ENCODE results near the gene CXCL3. TPM values are rescaled to one million over a fixed set of nuclear protein-coding genes. Genes with fewer than 3 reads are reported as not detected.

The CXCL3 gene
- total and polyA plus RNA-seq, 9 of the 15 experiments (the other 6 are each of a cell fraction or from before 2014, with no cell fraction given), result 2.3 to 8.9 (median 6.1) TPM

GRCh38 chr4:74005528-74005927 lies 33.0 kb downstream of the CXCL3 start:
- TF ChIP-seq SOX6 (IDR thresholded peaks at IDR 0.05) (peak; percentile 64), MYC (IDR thresholded peaks at IDR 0.05; ENCODE audit: low read depth, low read length) (no peak), MYC (CRISPR knock-in tag; IDR thresholded peaks at IDR 0.05; ENCODE audit: borderline replicate concordance, low read depth) (no peak), DPF2 (IDR thresholded peaks at IDR 0.05) (0 out of 2 replicates have a peak, but pooled peaks have one; percentile 14), KDM1A (IDR thresholded peaks at IDR 0.05) (no peak)
- intact Hi-C loops (cut with micrococcal nuclease), result no loop called here
- WGBS (ENCODE audit: insufficient coverage, low coverage, missing lambda C conversion rate), result 23% methylated on average over 3 of the region's 3 CpGs
- no peak for FAIRE-seq
- Histone ChIP-seq H3K79me2 (ENCODE audit: control insufficient read depth, insufficient read depth, low read length) (no peaks in the 10 kb centered on the region), H3K27me3 (ENCODE audit: control insufficient read depth in 2 of 2, insufficient read depth in 2 of 2, low read length in 2 of 2) (no peaks in the 10 kb centered on the region), H3K4me2 (ENCODE audit: insufficient read depth, low read length) (no peak overlapping the region), H3K36me3 (ENCODE audit: control insufficient read depth, insufficient read depth, low read length) (no peaks in the 10 kb centered on the region), H3K9me3 (replicated peaks; ENCODE audit: control insufficient read depth, insufficient read depth, low read depth, low read length) (no peaks in the 10 kb centered on the region), H3K4me1 (replicated peaks in 1 of 2; ENCODE audit: control insufficient read depth in 2 of 2, insufficient read depth in 2 of 2, low read length in 2 of 2) (peaks cover 3 to 15% of the 10 kb centered on the region in 2 experiments; a peak in 2 of 5 replicates), H3K4me3 (no peak overlapping the region), H3K27ac (ENCODE audit: extremely low read depth, low read depth, low read length) (no peak overlapping the region), H3K9me1 (ENCODE audit: control insufficient read depth, insufficient read depth, low read length) (no peaks in the 10 kb centered on the region), H3K9ac (ENCODE audit: insufficient read depth in 1 of 2, low read depth in 2 of 2, low read length in 2 of 2) (no peak overlapping the region), H4K20me1 (replicated peaks; ENCODE audit: control insufficient read depth, insufficient read depth, low read length) (no peaks in the 10 kb centered on the region), H2AFZ (ENCODE audit: low read depth, low read length) (peak overlapping the region; percentile 35)
- in situ Hi-C loops (cut with MboI), result no loop called here
- DNase-seq (ENCODE audit: extremely low read depth in 1 of 4, low spot score in 3 of 4), result no peak
- ChIA-PET POLR2A (no interaction called here), CTCF (ENCODE audit: low intra/inter-chr PET ratio) (no interaction called here)
- peak; percentile 60; the same call in 1 of the 3 replicates for ATAC-seq
- BruUV-seq (replicated peaks), result no TSS peak

- no peak for FAIRE-seq
- WGBS (ENCODE audit: insufficient coverage, low coverage, missing lambda C conversion rate), result 7% methylated on average over 4 of the region's 4 CpGs
- H3K27me3 ChIP-seq (ENCODE audit: control insufficient read depth in 2 of 2, insufficient read depth in 2 of 2, low read length in 2 of 2), result no peaks in the 10 kb centered on the region
- intact Hi-C loops (cut with micrococcal nuclease), result no loop called here
- in situ Hi-C loops (cut with MboI), result no loop called here
- peak overlapping the region; percentile 46; the same call in 1 of the 2 replicates for H2AFZ ChIP-seq (ENCODE audit: low read depth, low read length)
- no peaks in the 10 kb centered on the region for H3K9me3 ChIP-seq (replicated peaks; ENCODE audit: control insufficient read depth, insufficient read depth, low read depth, low read length)
- no peak overlapping the region for H3K4me3 ChIP-seq
- H3K27ac ChIP-seq (ENCODE audit: extremely low read depth, low read depth, low read length), result no peak overlapping the region
- ATAC-seq, result peak; percentile 64
- H3K9me1 ChIP-seq (ENCODE audit: control insufficient read depth, insufficient read depth, low read length), result no peaks in the 10 kb centered on the region
- peaks cover 3 to 15% of the 10 kb centered on the region in 2 experiments; a peak in 2 of 5 replicates for H3K4me1 ChIP-seq (replicated peaks in 1 of 2; ENCODE audit: control insufficient read depth in 2 of 2, insufficient read depth in 2 of 2, low read length in 2 of 2)
- ChIA-PET POLR2A (no interaction called here), CTCF (ENCODE audit: low intra/inter-chr PET ratio) (no interaction called here)
- H3K9ac ChIP-seq (ENCODE audit: insufficient read depth in 1 of 2, low read depth in 2 of 2, low read length in 2 of 2), result no peak overlapping the region
- H3K79me2 ChIP-seq (ENCODE audit: control insufficient read depth, insufficient read depth, low read length), result no peaks in the 10 kb centered on the region
- H3K4me2 ChIP-seq (ENCODE audit: insufficient read depth, low read length), result no peak overlapping the region
- no peaks in the 10 kb centered on the region for H4K20me1 ChIP-seq (replicated peaks; ENCODE audit: control insufficient read depth, insufficient read depth, low read length)
- no peak for DNase-seq (ENCODE audit: extremely low read depth in 1 of 4, low spot score in 3 of 4)
- H3K36me3 ChIP-seq (ENCODE audit: control insufficient read depth, insufficient read depth, low read length), result no peaks in the 10 kb centered on the region
- no TSS peak for BruUV-seq (replicated peaks)
- peak; percentile 67 for TF ChIP-seq SPI1 (IDR thresholded peaks at IDR 0.05; ENCODE audit: borderline replicate concordance, low read depth, low read length)
- peak; percentile 35; the same call in 1 of the 2 replicates for TF ChIP-seq NFE2 (IDR thresholded peaks at IDR 0.05; ENCODE audit: low read depth)
- no peak for TF ChIP-seq ZNF324 (CRISPR knock-in tag; IDR thresholded peaks at IDR 0.05)
These were observed 33.8 kb downstream of the CXCL3 start for GRCh38 chr4:74004668-74005067.

Data from K562 (cell line).